Heart right ventricle (tissue), 16 donors: ENCODE results near the gene RPL27. TPM values are rescaled to one million over a fixed set of nuclear protein-coding genes. Genes with fewer than 3 reads are reported as not detected.
A peak's percentile ranks its signal among the peaks of the same experiment; 100 is the strongest.

Experiments
- ATAC-seq, 8 donors: fragments of 200-7000 bp; cut with Tn5 transposase; one replicate each; pipeline ENCODE4 v1.9.1; 2020; ENCODE audit warnings: mild to moderate bottlenecking in 8 of 8, moderate library complexity in 8 of 8, moderate number of reproducible peaks in 1 of 8
- DNase-seq, 2 donors: peaks; one replicate each; pipeline ENCODE4 v3.0.0-alpha.2; 2020
- H3K27ac ChIP-seq, 10 donors: fragments of 200-600 bp; sonication (generic) in 2 of 10; one replicate each; pipeline versions ENCODE4 v1.5.0 to v1.8.0; 2020 to 2022; ENCODE audit warnings: mild to moderate bottlenecking in 3 of 10
- H3K27me3 ChIP-seq, 7 donors: fragments of 200-600 bp; one replicate each; pipeline ENCODE4 v1.8.0; 2021 to 2022; ENCODE audit warnings: mild to moderate bottlenecking in 2 of 7
- H3K36me3 ChIP-seq, 9 donors: fragments of 200-600 bp; sonication (generic) in 1 of 9; one replicate each; pipeline versions ENCODE4 v1.5.0 to v1.8.0; 2020 to 2022; ENCODE audit warnings: mild to moderate bottlenecking in 2 of 9
- H3K4me1 ChIP-seq, 9 donors: fragments of 200-600 bp; sonication (generic) in 1 of 9; one replicate each; pipeline versions ENCODE4 v1.5.0 to v1.8.0; 2020 to 2022; ENCODE audit warnings: mild to moderate bottlenecking in 4 of 9
- H3K4me3 ChIP-seq, 10 donors: fragments of 200-600 bp; sonication (generic) in 2 of 10; one replicate each; pipeline versions ENCODE4 v1.5.0 to v1.8.0; 2020 to 2022; ENCODE audit warnings: mild to moderate bottlenecking in 7 of 10, moderate library complexity in 2 of 10
- H3K9me3 ChIP-seq, 11 donors: fragments of 200-600 bp in 10 of 11; sonication (generic) in 2 of 11; one replicate each; pipeline versions ENCODE4 v1.5.0 to v1.8.0; 2013 to 2022; ENCODE audit warnings: mild to moderate bottlenecking in 2 of 11, control low read depth in 1 of 11, moderate library complexity in 1 of 11
- WGBS, 2 donors: extraction: QIAGEN DNeasy Blood & Tissue Kit; methylation state at CpG; one replicate each; pipeline ENCODE4 v1.1.7; 2013; ENCODE audit warnings: inconsistent platforms in 1 of 2; 5-methylcytosine and 5-hydroxymethylcytosine counted together
- intact Hi-C, 10 donors: fragments of 100-400 bp; cut with DNase I; formaldehyde crosslinking; loops; one replicate each; pipeline versions ENCODE4 v1.11.1 to v1.14.2; 2022
- polyA plus RNA-seq, 2 donors: library from polyadenylated mRNA; stranded (reverse); fragments of 200-250 nt; gene quantifications; one replicate each; pipeline ENCODE4 v1.2.3, GENCODE V29; 2013
- total RNA-seq, 10 donors: library from RNA; stranded (reverse); fragmentation: NEBNext Ultra II Directional in 3 of 10; extraction: Animal tissue kit (Norgen Biotek cat#: 25700) in 3 of 10; gene quantifications; one replicate each; pipeline versions ENCODE4 v1.2.1 to v1.2.4, GENCODE V29; 2021 to 2023
- TF ChIP-seq, protein P1 (sequence below), 9 donors: fragments of 200-600 bp; sonication (generic) in 2 of 9; IDR thresholded peaks; one replicate each; pipeline versions ENCODE4 v1.5.0 to v1.8.0; 2021 to 2022; ENCODE audit warnings: antibody characterized with exemption in 9 of 9, mild to moderate bottlenecking in 5 of 9, moderate library complexity in 1 of 9
- donor health status: Arrhythmogenic right ventricular cardiomyopathy.
- donor health status: ischemic (EF 13 %, LVEDD 7.1; RV severe dilation, severe dysfunction).
- donor health status: healthy with polysubstance abuse.
- donor health status: DM: no; HTN: yes; CAD: no.
- donor health status: DM: no; HTN: no; CAD: no.
- donor health status: ischemic (EF 25% LVEDD 6.9; RV normal size, moderate dysfunction).
- donor health status: ischemic (EF 25% LVEDD 5.7; RV mildly dilated, moderate dysfunction).
- donor health status: healthy.
- donor health status: DM: yes; HTN: yes; CAD: no.
- donor health status: Ischemic cardiomyopathy.
- donor health status: ischemic (EF 35%, LVEDD 5.7; RV mildly dilated, moderate dysfunction).
- donor health status: nonischemic (EF 11% LVEDD 7.7; RV severe dilation, severe dysfunction).
- donor health status: DM: yes; HTN: yes; CAD: no.
- donor health status: PGD.
- donor health status: ischemic (EF 29% LVEDD 5.4; RV normal size, mild dysfunction).
- donor health status: nonischemic (EF 23%, LVEDD 6.1; RV moderate dilation, normal function).

Gene RPL27
- total and polyA plus RNA-seq, 12 donors, result 388 to 2,790 (median 583) TPM

- Histone ChIP-seq H3K27ac (peak within 1 kb of the TSS; percentile 68 to 96 (median 91)), H3K4me1 (peaks cover 4 to 59% (median 45%) of the 10 kb centered on the region in 9 donors), H3K4me3 (peak within 1 kb of the TSS; percentile 43 to 83 (median 63)), H3K9me3 (no peaks in the 10 kb centered on the region), H3K27me3 (no peaks in the 10 kb centered on the region), H3K36me3 (peaks cover 0 to 46% (median 17%) of the 10 kb centered on the region in 9 donors)
- DNase-seq (peak; percentile 82 to 89), ATAC-seq (peak; percentile 72 to 95 (median 91))
- WGBS, 2 donors, result 32 to 38% methylated on average over 18 of the region's 18 CpGs
- intact Hi-C loops, result no loop called here
- TF ChIP-seq, protein P1, sequence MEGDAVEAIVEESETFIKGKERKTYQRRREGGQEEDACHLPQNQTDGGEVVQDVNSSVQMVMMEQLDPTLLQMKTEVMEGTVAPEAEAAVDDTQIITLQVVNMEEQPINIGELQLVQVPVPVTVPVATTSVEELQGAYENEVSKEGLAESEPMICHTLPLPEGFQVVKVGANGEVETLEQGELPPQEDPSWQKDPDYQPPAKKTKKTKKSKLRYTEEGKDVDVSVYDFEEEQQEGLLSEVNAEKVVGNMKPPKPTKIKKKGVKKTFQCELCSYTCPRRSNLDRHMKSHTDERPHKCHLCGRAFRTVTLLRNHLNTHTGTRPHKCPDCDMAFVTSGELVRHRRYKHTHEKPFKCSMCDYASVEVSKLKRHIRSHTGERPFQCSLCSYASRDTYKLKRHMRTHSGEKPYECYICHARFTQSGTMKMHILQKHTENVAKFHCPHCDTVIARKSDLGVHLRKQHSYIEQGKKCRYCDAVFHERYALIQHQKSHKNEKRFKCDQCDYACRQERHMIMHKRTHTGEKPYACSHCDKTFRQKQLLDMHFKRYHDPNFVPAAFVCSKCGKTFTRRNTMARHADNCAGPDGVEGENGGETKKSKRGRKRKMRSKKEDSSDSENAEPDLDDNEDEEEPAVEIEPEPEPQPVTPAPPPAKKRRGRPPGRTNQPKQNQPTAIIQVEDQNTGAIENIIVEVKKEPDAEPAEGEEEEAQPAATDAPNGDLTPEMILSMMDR (IDR thresholded peaks at IDR 0.05), result peak in 8 of 9 donors; percentile 34 to 73 (median 56)
Measured at GRCh38 chr17:43006639-43007551, 8.7 kb downstream of the RPL27 start, which contains the start of gene IFI35. IFI35 (plus strand) TSS chr17:43006784; CDS start chr17:43006948, 164 bp downstream.

- intact Hi-C loops, result no loop called here
- DNase-seq (no peak), ATAC-seq (no peak)
- peaks cover 0 to 54% (median 3%) of the 10 kb centered on the region in 9 donors for H3K36me3 ChIP-seq
- no peak overlapping the region for H3K4me3 ChIP-seq
- peak overlapping the region in 6 of 10 donors; percentile 7 to 59 (median 46) for H3K27ac ChIP-seq
- 87 to 93% methylated on average over 5 of the region's 5 CpGs for WGBS, 2 donors
- no peaks in the 10 kb centered on the region for H3K27me3 ChIP-seq
- TF ChIP-seq, protein P1 (IDR thresholded peaks at IDR 0.05), result no peak
- peaks cover 13 to 93% (median 78%) of the 10 kb centered on the region in 9 donors for H3K4me1 ChIP-seq
- H3K9me3 ChIP-seq, result no peaks in the 10 kb centered on the region
Measured at GRCh38 chr17:43010667-43011308, 12.6 kb downstream of the RPL27 start.

DNA sequence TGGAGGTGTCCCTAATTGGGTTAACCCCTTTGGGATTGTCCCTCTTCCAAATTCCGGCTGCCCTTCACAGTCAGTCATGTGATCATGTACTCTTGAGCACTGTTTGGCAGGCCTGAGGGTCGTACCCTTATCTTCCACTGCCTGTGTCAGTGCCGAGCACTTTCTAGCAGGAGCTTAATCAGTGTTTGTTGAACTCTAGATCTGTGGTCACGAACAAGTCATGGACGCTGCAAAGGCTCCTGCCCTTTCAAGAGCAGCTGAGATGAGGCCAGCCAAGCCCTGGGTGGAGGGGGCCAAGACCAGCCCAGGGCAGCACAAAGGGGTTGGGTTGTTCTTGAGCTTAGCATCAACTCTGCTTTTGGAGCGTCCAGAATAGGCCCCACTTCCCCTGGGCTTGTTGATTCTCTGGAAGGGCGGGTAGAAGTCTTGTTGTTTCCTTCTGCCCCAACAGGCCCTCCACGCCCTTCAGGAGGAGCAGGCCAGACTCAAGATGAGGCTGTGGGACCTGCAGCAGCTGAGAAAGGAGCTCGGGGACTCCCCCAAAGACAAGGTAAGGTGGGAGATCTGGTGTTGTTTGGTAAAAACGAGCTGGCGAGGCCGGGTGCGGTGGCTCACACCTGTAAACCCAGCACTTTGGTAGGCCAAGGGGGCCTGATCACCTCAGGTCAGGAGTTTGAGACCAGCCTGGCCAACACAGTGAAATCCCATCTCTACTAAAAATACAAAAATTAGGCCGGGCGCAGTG lies 13.7 kb downstream of the RPL27 start:
- DNase-seq (no peak), ATAC-seq (peak in 2 of 8 donors; percentile 21 to 45)
- TF ChIP-seq, protein P1 (IDR thresholded peaks at IDR 0.05), result no peak
- WGBS, 2 donors, result 71% methylated on average over 15 of the region's 15 CpGs
- intact Hi-C loops, result no loop called here
- Histone ChIP-seq H3K9me3 (no peaks in the 10 kb centered on the region), H3K4me1 (peaks cover 22 to 97% (median 80%) of the 10 kb centered on the region in 9 donors), H3K36me3 (peaks cover 0 to 64% (median 4%) of the 10 kb centered on the region in 9 donors), H3K27ac (peak overlapping the region in 7 of 10 donors; percentile 38 to 59 (median 47)), H3K4me3 (no peak overlapping the region), H3K27me3 (no peaks in the 10 kb centered on the region)
